DOHH2 (cell line): ENCODE results near the gene SLC6A8.

Experiments
- EZH2phosphoT487 ChIP-seq: fragments of 200-600 bp; sonication (generic); IDR thresholded peaks from 2 replicates; pipeline ENCODE4 v1.6.1; 2017; ENCODE audit warnings: borderline replicate concordance, mild to moderate bottlenecking, antibody characterized with exemption, low read length, moderate library complexity, mixed read lengths
- TF ChIP-seq, protein P1 (sequence below): fragments of 200-600 bp; sonication (generic); IDR thresholded peaks from one replicate; pipeline ENCODE4 v1.5.1; 2014; ENCODE audit warnings: antibody characterized with exemption, mild to moderate bottlenecking, low read depth, low read length; ENCODE audit not compliant: poor library complexity, severe bottlenecking

DNA sequence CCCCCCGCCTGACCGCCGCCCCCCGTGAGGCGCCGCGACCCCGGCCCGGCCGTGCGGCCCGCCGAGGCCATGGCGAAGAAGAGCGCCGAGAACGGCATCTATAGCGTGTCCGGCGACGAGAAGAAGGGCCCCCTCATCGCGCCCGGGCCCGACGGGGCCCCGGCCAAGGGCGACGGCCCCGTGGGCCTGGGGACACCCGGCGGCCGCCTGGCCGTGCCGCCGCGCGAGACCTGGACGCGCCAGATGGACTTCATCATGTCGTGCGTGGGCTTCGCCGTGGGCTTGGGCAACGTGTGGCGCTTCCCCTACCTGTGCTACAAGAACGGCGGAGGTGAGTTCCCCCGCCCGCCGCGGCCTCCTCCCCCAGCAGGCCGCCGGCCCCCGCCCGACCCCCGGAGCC lies 780 bp downstream of the SLC6A8 start:
- TF ChIP-seq, protein P1, sequence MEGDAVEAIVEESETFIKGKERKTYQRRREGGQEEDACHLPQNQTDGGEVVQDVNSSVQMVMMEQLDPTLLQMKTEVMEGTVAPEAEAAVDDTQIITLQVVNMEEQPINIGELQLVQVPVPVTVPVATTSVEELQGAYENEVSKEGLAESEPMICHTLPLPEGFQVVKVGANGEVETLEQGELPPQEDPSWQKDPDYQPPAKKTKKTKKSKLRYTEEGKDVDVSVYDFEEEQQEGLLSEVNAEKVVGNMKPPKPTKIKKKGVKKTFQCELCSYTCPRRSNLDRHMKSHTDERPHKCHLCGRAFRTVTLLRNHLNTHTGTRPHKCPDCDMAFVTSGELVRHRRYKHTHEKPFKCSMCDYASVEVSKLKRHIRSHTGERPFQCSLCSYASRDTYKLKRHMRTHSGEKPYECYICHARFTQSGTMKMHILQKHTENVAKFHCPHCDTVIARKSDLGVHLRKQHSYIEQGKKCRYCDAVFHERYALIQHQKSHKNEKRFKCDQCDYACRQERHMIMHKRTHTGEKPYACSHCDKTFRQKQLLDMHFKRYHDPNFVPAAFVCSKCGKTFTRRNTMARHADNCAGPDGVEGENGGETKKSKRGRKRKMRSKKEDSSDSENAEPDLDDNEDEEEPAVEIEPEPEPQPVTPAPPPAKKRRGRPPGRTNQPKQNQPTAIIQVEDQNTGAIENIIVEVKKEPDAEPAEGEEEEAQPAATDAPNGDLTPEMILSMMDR: no peak
- no peak for TF ChIP-seq EZH2phosphoT487
